SK-N-SH treated with all-trans-retinoic acid at 6 μM for 48 hours (cell line): ENCODE data around the gene YAF2.

Experiments used
- ATAC-seq: fragments of 200-7000 bp; cut with Tn5 transposase; 3 replicates; pipeline ENCODE4 v1.9.1; 2020; ENCODE audit warnings: mild to moderate bottlenecking, moderate library complexity
- ARNTL ChIP-seq: fragments of 450-650 bp; formaldehyde crosslinking; IDR thresholded peaks from 2 replicates; pipeline ENCODE4 v1.5.0; 2020; ENCODE audit warnings: low read depth, mild to moderate bottlenecking, moderate library complexity, borderline replicate concordance
- BACH2 ChIP-seq: fragments of 250-450 bp; sonication (Bioruptor Pico); IDR thresholded peaks from 2 replicates; pipeline ENCODE4 v1.9.0; 2021; ENCODE audit warnings: mild to moderate bottlenecking, borderline replicate concordance
- CREB5 ChIP-seq: fragments of 250-450 bp; sonication (Bioruptor Pico); IDR thresholded peaks from 2 replicates; pipeline ENCODE4 v1.5.1; 2020; ENCODE audit warnings: low read depth, mild to moderate bottlenecking, moderate library complexity
- CSDC2 ChIP-seq: fragments of 250-450 bp; sonication (Bioruptor Pico); IDR thresholded peaks from 2 replicates; pipeline ENCODE4 v1.5.0; 2020; ENCODE audit warnings: mild to moderate bottlenecking, moderate library complexity
- ESRRG ChIP-seq: fragments of 250-450 bp; sonication (Bioruptor Pico); IDR thresholded peaks from 2 replicates; pipeline ENCODE4 v1.6.1; 2021; ENCODE audit warnings: mild to moderate bottlenecking
- GLIS3 ChIP-seq: fragments of 250-450 bp; sonication (Bioruptor Pico); IDR thresholded peaks from 2 replicates; pipeline ENCODE4 v1.5.0; 2020; ENCODE audit warnings: mild to moderate bottlenecking, moderate library complexity
- ISL1 ChIP-seq: fragments of 250-450 bp; sonication (Bioruptor Pico); IDR thresholded peaks from 2 replicates; pipeline ENCODE4 v2.1.2; 2022; ENCODE audit warnings: mild to moderate bottlenecking, moderate library complexity
- PATZ1 ChIP-seq: fragments of 250-450 bp; sonication (Bioruptor Pico); IDR thresholded peaks from 2 replicates; pipeline ENCODE4 v1.8.0; 2020; ENCODE audit warnings: mild to moderate bottlenecking, moderate library complexity, borderline replicate concordance
- PPARA ChIP-seq: fragments of 250-450 bp; sonication (Bioruptor Pico); IDR thresholded peaks from 2 replicates; pipeline ENCODE4 v1.5.0; 2020; ENCODE audit warnings: mild to moderate bottlenecking, borderline replicate concordance
- RARB ChIP-seq: fragments of 250-450 bp; sonication (Bioruptor Pico); IDR thresholded peaks from 2 replicates; pipeline ENCODE4 v1.8.0; 2021; ENCODE audit warnings: mild to moderate bottlenecking, moderate library complexity
- SNAI2 ChIP-seq: fragments of 250-450 bp; sonication (Bioruptor Pico); IDR thresholded peaks from 2 replicates; pipeline ENCODE4 v1.5.0; 2020; ENCODE audit warnings: mild to moderate bottlenecking, moderate library complexity
- TCF4 ChIP-seq: fragments of 250-450 bp; sonication (Bioruptor Pico); IDR thresholded peaks from 2 replicates; pipeline ENCODE4 v1.8.0; 2021; ENCODE audit warnings: mild to moderate bottlenecking, moderate library complexity, borderline replicate concordance
- TOX ChIP-seq: fragments of 250-450 bp; sonication (Bioruptor Pico); IDR thresholded peaks from 2 replicates; pipeline ENCODE4 v1.8.0; 2021; ENCODE audit warnings: mild to moderate bottlenecking, moderate library complexity, borderline replicate concordance
- TSHZ2 ChIP-seq: fragments of 250-450 bp; sonication (Bioruptor Pico); IDR thresholded peaks from 2 replicates; pipeline ENCODE4 v1.5.0; 2020; ENCODE audit warnings: mild to moderate bottlenecking, moderate library complexity
- ZFP3 ChIP-seq: fragments of 250-450 bp; sonication (Bioruptor Pico); IDR thresholded peaks from 2 replicates; pipeline ENCODE4 v1.5.0; 2020; ENCODE audit warnings: mild to moderate bottlenecking, moderate library complexity
- ZNF565 ChIP-seq: fragments of 450-650 bp; formaldehyde crosslinking; conservative IDR thresholded peaks from 2 replicates; pipeline ENCODE4 v1.5.0; 2020; ENCODE audit warnings: low read depth, mild to moderate bottlenecking, moderate library complexity
- ZNF70 ChIP-seq: fragments of 450-650 bp; formaldehyde crosslinking; IDR thresholded peaks from 2 replicates; pipeline ENCODE4 v1.5.0; 2020; ENCODE audit warnings: mild to moderate bottlenecking, moderate library complexity
- ZNF8 ChIP-seq: fragments of 450-650 bp; formaldehyde crosslinking; IDR thresholded peaks from 2 replicates; pipeline ENCODE4 v1.5.0; 2020; ENCODE audit warnings: mild to moderate bottlenecking, moderate library complexity
- TF ChIP-seq, protein P1 (sequence below): fragments of 250-450 bp; sonication (Bioruptor Pico); IDR thresholded peaks from 2 replicates; pipeline ENCODE4 v1.8.0; 2021; ENCODE audit warnings: low read depth, mild to moderate bottlenecking, moderate library complexity, borderline replicate concordance

Gene YAF2

DNA sequence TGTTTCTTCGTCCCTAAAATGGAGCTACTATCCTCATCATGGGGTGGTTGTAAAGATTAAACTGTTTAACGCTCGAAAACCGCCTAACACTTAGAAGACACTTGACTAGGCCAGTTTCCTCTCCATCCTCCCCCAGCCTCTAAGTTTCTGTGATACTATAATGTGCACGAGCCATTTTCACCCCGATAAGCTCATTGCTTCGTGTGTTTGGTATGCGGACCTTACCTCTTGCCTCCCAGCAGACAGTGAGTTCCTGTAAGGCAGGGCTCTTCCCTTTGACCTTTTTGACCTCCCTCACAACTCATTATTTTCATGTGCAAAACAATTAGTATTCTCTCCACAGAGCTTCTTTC is 92.9 kb downstream of the YAF2 start:
- TF ChIP-seq PATZ1 (CRISPR knock-in tag) (no peak), RARB (CRISPR knock-in tag) (no peak), GLIS3 (CRISPR knock-in tag) (no peak), ISL1 (CRISPR knock-in tag) (no peak), BACH2 (CRISPR knock-in tag) (no peak)
- TF ChIP-seq, protein P1, sequence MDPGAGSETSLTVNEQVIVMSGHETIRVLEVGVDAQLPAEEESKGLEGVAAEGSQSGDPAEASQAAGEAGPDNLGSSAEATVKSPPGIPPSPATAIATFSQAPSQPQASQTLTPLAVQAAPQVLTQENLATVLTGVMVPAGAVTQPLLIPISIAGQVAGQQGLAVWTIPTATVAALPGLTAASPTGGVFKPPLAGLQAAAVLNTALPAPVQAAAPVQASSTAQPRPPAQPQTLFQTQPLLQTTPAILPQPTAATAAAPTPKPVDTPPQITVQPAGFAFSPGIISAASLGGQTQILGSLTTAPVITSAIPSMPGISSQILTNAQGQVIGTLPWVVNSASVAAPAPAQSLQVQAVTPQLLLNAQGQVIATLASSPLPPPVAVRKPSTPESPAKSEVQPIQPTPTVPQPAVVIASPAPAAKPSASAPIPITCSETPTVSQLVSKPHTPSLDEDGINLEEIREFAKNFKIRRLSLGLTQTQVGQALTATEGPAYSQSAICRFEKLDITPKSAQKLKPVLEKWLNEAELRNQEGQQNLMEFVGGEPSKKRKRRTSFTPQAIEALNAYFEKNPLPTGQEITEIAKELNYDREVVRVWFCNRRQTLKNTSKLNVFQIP (CRISPR knock-in tag), result no peak
- ATAC-seq, result peak; percentile 4; the same call in 2 of the 3 replicates

DNA sequence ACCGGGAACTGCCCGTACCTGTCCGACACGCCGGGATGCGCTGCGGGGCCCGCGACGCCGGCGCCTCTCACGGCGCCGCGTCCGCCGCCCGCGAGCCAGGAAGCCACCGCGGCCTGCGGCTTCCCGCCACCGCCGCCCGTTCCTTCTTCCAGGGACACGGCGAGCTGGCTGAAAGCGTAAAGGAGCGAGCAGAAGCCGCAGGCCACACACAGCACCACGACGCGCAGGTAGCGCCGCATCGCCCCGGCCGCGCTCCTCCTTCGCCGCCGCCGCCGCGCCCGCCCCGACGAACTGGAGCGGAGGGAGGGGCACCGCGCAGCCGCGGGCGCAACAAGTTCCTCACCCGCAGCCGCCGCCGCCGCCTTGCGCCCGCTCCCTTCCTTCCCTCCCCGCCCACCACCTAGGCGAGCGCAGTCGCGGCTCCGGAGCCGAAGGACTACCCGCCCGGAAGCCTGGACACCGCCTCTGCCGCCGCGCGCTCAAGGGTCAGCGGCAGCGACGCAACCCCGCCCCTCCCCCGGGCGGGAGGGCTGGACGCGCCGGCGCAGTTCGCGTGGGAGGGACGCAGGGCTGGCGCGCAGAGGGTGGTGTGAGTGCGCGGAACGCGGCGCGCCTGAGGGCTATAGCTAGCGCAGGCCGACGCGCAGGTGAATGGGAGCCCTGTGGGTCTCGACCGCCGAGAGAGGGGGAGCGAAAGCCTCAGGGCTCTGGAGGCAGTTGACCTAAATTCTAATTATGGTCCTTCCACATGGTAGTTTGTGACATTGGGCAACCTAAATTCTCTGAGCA is 93.4 kb downstream of the YAF2 start, which contains the start of gene GXYLT1:
Gene GXYLT1 (minus strand): TSS at position 467 of the 789 bp plus-strand sequence. CDS start 228 bp downstream, at position 239.
- peak; percentile 97 for ATAC-seq
- TF ChIP-seq ISL1 (CRISPR knock-in tag) (no peak), TOX (CRISPR knock-in tag) (no peak), RARB (CRISPR knock-in tag) (no peak), ZNF70 (CRISPR knock-in tag) (no peak), CREB5 (CRISPR knock-in tag) (no peak)

DNA sequence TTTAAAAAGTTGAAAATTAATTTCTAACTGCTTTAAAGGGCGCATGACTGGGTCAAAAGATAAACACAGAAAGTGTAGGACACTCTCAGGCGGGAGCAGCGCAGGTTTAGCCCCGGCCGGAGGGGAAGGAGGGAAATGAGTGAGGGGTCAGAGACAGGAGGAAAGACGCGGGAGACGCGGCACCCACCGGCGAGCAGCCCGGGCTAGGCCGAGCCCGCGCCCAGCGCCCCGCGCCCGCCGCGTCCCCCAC is 94.0 kb downstream of the YAF2 start:
- TF ChIP-seq ZNF565 (no peak), PPARA (CRISPR knock-in tag) (no peak), TSHZ2 (no peak), TOX (CRISPR knock-in tag) (no peak), ZNF8 (CRISPR knock-in tag) (no peak), ZFP3 (CRISPR knock-in tag) (no peak), ESRRG (no peak), ARNTL (no peak), ZNF70 (CRISPR knock-in tag) (no peak), GLIS3 (CRISPR knock-in tag) (no peak), PATZ1 (CRISPR knock-in tag) (no peak), CSDC2 (CRISPR knock-in tag) (no peak), CREB5 (CRISPR knock-in tag) (no peak), SNAI2 (CRISPR knock-in tag) (no peak), TCF4 (no peak)
- ATAC-seq, result no peak; the same call in 1 of the 3 replicates
